ENCODE results near the gene COLEC11. TPM values are rescaled to one million over a fixed set of nuclear protein-coding genes. Genes with fewer than 3 reads are reported as not detected.

Gene COLEC11
- total and polyA plus RNA-seq, 2 experiments from 2014 or later: 1.3 to 1.5 TPM

DNA sequence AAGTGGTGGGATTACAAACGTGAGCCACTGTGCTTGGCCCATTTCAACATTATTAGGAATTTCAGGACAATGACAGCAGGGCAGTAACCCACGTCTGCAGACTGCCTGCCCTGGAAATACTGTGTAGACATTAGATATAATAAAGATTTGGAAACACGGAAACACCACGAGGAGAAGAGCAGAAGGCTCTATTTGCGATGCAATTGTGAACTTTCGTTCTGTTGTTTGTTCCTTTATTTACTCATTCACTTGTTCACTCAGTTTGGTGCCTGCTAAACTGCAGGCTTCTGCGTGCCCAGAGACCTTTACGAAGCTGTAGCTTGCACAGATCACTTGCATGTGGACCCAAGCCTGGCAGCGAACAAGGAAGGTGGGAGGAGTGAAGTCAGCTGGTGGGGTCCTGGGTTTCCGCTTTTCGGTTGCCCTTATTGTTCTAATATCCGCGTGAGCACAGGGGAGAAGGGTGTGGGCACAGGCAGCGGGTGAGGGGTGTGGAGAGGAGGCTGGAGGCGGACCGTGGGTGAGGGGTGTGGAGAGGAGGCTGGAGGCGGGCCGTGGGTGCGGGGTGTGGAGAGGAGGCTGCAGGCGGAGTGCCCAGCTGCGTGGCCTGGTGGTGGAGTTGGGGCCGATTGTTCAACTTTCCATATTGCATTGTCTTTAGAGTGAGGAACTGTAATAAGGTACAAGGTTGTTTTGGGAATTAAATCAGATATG lies 3.4 kb downstream of the COLEC11 start (continued):
- TF ChIP-seq, protein P1, sequence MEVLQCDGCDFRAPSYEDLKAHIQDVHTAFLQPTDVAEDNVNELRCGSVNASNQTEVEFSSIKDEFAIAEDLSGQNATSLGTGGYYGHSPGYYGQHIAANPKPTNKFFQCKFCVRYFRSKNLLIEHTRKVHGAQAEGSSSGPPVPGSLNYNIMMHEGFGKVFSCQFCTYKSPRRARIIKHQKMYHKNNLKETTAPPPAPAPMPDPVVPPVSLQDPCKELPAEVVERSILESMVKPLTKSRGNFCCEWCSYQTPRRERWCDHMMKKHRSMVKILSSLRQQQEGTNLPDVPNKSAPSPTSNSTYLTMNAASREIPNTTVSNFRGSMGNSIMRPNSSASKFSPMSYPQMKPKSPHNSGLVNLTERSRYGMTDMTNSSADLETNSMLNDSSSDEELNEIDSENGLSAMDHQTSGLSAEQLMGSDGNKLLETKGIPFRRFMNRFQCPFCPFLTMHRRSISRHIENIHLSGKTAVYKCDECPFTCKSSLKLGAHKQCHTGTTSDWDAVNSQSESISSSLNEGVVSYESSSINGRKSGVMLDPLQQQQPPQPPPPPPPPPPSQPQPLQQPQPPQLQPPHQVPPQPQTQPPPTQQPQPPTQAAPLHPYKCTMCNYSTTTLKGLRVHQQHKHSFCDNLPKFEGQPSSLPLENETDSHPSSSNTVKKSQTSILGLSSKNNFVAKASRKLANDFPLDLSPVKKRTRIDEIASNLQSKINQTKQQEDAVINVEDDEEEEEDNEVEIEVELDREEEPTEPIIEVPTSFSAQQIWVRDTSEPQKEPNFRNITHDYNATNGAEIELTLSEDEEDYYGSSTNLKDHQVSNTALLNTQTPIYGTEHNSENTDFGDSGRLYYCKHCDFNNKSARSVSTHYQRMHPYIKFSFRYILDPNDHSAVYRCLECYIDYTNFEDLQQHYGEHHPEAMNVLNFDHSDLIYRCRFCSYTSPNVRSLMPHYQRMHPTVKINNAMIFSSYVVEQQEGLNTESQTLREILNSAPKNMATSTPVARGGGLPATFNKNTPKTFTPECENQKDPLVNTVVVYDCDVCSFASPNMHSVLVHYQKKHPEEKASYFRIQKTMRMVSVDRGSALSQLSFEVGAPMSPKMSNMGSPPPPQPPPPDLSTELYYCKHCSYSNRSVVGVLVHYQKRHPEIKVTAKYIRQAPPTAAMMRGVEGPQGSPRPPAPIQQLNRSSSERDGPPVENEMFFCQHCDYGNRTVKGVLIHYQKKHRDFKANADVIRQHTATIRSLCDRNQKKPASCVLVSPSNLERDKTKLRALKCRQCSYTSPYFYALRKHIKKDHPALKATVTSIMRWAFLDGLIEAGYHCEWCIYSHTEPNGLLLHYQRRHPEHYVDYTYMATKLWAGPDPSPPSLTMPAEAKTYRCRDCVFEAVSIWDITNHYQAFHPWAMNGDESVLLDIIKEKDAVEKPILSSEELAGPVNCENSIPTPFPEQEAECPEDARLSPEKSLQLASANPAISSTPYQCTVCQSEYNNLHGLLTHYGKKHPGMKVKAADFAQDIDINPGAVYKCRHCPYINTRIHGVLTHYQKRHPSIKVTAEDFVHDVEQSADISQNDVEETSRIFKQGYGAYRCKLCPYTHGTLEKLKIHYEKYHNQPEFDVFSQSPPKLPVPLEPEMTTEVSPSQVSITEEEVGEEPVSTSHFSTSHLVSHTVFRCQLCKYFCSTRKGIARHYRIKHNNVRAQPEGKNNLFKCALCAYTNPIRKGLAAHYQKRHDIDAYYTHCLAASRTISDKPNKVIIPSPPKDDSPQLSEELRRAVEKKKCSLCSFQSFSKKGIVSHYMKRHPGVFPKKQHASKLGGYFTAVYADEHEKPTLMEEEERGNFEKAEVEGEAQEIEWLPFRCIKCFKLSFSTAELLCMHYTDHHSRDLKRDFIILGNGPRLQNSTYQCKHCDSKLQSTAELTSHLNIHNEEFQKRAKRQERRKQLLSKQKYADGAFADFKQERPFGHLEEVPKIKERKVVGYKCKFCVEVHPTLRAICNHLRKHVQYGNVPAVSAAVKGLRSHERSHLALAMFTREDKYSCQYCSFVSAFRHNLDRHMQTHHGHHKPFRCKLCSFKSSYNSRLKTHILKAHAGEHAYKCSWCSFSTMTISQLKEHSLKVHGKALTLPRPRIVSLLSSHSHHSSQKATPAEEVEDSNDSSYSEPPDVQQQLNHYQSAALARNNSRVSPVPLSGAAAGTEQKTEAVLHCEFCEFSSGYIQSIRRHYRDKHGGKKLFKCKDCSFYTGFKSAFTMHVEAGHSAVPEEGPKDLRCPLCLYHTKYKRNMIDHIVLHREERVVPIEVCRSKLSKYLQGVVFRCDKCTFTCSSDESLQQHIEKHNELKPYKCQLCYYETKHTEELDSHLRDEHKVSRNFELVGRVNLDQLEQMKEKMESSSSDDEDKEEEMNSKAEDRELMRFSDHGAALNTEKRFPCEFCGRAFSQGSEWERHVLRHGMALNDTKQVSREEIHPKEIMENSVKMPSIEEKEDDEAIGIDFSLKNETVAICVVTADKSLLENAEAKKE (CRISPR knock-in tag; IDR thresholded peaks at IDR 0.05): no peak
- no peak for TF ChIP-seq REST (IDR thresholded peaks at IDR 0.05; ENCODE audit: unreplicated experiment)

Data from GM23338 (cell line).